SK-N-MC (cell line): Measurements from ENCODE around the gene DYNC2I2.

Experiments used
- EZH2 ChIP-seq: fragments of 200-600 bp; sonication (generic); IDR thresholded peaks from one replicate; pipeline ENCODE4 v1.6.1; 2017; ENCODE audit warnings: antibody characterized with exemption
- FOXP2 ChIP-seq: optimal IDR thresholded peaks from 2 replicates; pipeline ENCODE3; 2011; ENCODE audit warnings: mild to moderate bottlenecking, moderate library complexity; ENCODE audit not compliant: insufficient read depth; ENCODE audit errors: extremely low read length, control extremely low read depth
- POLR2AphosphoS5 ChIP-seq: IDR thresholded peaks from 2 replicates; pipeline ENCODE4 v1.6.1; 2012; ENCODE audit warnings: mild to moderate bottlenecking, low read depth, low read length, borderline replicate concordance

GRCh38 chr9:128657796-128658195 lies 1.1 kb upstream of the DYNC2I2 start:
- TF ChIP-seq POLR2AphosphoS5 (no peak), EZH2 (no peak), FOXP2 (no peak)
